ENCODE results near the gene CEP72. TPM values are rescaled to one million over a fixed set of nuclear protein-coding genes. Genes with fewer than 3 reads are reported as not detected.
"Not testable (repeated sequence)": the region's sequence is repeated elsewhere in the genome, so short reads cannot be mapped to it uniquely, and the experiment has no call there.

Gene CEP72
- total RNA-seq, 6 experiments from 2014 or later: 2.9 to 5.0 (median 4.0) TPM

DNA sequence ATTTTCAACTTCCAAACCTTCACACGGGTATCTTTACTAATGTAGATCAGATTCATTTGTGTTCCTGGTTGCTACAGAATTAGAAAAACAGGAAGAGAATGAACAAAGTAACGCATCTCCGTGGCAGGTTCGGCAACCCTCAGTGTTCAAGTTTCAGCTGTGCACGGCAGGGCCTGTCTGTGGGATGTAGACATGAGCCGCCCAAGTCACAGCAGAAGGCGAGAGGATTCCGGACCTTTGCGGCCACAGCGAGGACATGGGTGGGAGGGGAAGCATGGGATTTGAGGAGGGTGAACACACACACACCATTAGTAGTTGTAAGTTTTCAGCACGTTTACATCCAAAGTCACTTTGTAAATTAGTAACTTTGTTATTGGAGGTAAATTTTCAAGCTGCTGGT, 31.7 kb upstream of the CEP72 start:
- DNase-seq: no peak
- TF ChIP-seq, protein P1, sequence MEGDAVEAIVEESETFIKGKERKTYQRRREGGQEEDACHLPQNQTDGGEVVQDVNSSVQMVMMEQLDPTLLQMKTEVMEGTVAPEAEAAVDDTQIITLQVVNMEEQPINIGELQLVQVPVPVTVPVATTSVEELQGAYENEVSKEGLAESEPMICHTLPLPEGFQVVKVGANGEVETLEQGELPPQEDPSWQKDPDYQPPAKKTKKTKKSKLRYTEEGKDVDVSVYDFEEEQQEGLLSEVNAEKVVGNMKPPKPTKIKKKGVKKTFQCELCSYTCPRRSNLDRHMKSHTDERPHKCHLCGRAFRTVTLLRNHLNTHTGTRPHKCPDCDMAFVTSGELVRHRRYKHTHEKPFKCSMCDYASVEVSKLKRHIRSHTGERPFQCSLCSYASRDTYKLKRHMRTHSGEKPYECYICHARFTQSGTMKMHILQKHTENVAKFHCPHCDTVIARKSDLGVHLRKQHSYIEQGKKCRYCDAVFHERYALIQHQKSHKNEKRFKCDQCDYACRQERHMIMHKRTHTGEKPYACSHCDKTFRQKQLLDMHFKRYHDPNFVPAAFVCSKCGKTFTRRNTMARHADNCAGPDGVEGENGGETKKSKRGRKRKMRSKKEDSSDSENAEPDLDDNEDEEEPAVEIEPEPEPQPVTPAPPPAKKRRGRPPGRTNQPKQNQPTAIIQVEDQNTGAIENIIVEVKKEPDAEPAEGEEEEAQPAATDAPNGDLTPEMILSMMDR (IDR thresholded peaks at IDR 0.05): no peak
- Mint-ChIP-seq H3K36me3 (ENCODE audit: low read depth) (no peaks in the 10 kb centered on the region; the same call in 1 of the 2 replicates), H3K4me1 (ENCODE audit: low read depth) (no peaks in the 10 kb centered on the region), H3K27me3 (ENCODE audit: insufficient read depth) (peaks cover 48% of the 10 kb centered on the region), H3K4me3 (no peak overlapping the region), H3K9me3 (peaks cover 27% of the 10 kb centered on the region), H3K27ac (no peak overlapping the region)

DNA sequence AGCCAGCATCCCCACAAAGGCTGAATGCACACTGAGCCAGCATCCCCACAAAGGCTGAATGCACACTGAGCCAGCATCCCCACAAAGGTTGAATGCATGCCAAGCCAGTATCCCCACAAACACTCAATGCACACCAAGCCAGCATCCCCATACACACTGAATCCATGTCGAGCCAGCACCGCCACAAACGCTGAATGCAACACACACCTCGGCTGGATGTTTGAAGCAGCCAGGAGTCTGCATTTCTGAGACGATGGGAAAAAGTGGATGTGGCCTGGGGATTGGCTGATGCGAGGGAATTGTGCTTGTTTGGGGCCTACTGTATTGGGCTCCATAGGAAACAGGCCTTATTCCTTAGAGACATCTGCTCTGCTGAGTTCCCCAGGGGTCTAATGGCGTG, 30.9 kb upstream of the CEP72 start:
- H3K4me1 Mint-ChIP-seq (ENCODE audit: low read depth): no peaks in the 10 kb centered on the region
- H3K27me3 Mint-ChIP-seq (ENCODE audit: insufficient read depth): peaks cover 42% of the 10 kb centered on the region
- H3K9me3 Mint-ChIP-seq: peaks cover 22% of the 10 kb centered on the region
- TF ChIP-seq, protein P1 (IDR thresholded peaks at IDR 0.05): no peak
- H3K4me3 Mint-ChIP-seq: no peak overlapping the region
- DNase-seq: no peak
- H3K36me3 Mint-ChIP-seq (ENCODE audit: low read depth): no peaks in the 10 kb centered on the region; the same call in 1 of the 2 replicates
- H3K27ac Mint-ChIP-seq: no peak overlapping the region

DNA sequence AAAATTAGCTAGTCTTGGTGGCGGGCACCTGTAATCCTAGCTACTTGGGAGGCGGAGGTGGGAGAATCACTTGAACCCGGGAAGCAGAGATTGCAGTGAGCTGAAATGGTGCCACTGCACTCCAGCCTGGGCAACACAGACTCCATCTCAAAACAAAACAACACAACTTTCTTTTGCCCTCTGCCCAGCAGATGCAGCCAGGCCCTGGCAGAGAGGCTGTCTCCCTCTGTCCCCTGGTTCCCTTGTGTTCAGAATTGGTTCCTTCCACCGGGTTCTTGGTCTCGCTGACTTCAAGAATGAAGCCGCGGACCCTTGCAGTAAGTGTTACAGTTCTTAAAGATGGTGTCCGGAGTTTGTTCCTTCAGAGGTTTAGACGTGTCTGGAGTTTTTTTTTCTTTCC, 30.2 kb upstream of the CEP72 start:
- TF ChIP-seq, protein P1 (IDR thresholded peaks at IDR 0.05): no peak
- H3K4me1 Mint-ChIP-seq (ENCODE audit: low read depth): no peaks in the 10 kb centered on the region
- H3K9me3 Mint-ChIP-seq: peaks cover 17% of the 10 kb centered on the region
- H3K27ac Mint-ChIP-seq: no peak overlapping the region
- no peaks in the 10 kb centered on the region; the same call in 1 of the 2 replicates for H3K36me3 Mint-ChIP-seq (ENCODE audit: low read depth)
- DNase-seq: no peak
- H3K4me3 Mint-ChIP-seq: no peak overlapping the region
- peaks cover 38% of the 10 kb centered on the region for H3K27me3 Mint-ChIP-seq (ENCODE audit: insufficient read depth)

DNA sequence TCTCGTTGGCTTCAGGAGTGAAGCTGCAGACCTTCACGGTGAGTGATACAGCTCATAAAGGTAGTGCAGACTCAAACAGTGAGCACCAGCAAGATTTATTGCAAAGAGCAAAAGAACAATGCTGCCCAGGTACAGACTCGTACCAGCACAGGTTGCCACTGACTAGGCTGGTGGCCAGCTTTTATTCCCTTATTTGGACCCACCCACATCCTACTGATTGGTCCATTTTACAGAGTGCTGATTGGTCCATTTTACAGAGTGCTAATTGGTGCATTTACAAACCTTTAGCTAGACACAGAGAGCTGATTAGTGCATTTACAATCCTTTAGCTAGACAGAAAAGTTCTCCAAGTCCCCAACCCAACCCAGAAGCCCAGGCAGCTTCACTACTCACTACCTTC, 29.7 kb upstream of the CEP72 start:
- Mint-ChIP-seq H3K27me3 (ENCODE audit: insufficient read depth) (peaks cover 35% of the 10 kb centered on the region), H3K9me3 (peaks cover 12% of the 10 kb centered on the region)
- not testable (repeated sequence) for H3K27ac Mint-ChIP-seq; H3K4me3 Mint-ChIP-seq; DNase-seq; H3K36me3 Mint-ChIP-seq (ENCODE audit: low read depth); H3K4me1 Mint-ChIP-seq (ENCODE audit: low read depth)

DNA sequence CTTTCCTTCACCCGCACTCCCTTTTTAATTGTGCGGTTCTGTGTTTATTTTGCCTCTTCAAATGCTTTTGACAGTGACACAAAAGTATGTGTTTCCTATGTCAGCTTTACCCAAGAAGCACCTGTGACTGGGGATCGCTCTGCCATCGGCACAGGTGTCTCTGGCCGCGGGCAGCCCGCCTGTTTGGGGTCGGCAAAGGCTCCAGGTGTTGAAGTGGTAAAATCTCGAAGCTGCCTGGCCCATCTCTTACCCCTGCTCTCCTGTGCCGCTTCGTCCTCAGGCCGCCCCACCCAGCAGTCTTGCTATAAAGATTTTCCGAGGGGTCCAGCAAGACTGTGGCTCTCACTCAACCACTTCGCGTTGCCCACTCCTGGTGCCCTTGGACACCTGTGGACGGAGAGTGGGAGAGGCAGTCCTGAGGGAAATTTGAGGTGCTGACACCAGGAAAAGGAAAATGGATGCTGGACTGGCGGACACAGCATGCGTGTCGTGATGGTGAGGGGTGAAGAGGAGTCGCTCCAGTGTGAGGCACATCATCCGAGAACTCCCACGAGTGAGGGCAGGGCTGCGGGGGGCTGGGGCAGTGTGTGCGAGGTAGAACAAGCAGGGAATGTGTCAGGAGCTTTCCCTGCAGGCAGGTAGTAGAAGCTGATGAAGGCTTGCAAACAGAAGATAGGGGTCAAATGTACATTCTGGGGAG, 29.1 kb upstream of the CEP72 start:
- peaks cover 5% of the 10 kb centered on the region for H3K9me3 Mint-ChIP-seq
- H3K4me1 Mint-ChIP-seq (ENCODE audit: low read depth): no peaks in the 10 kb centered on the region
- H3K27ac Mint-ChIP-seq: no peak overlapping the region
- no peak overlapping the region for H3K4me3 Mint-ChIP-seq
- TF ChIP-seq, protein P1 (IDR thresholded peaks at IDR 0.05): no peak
- H3K36me3 Mint-ChIP-seq (ENCODE audit: low read depth): no peaks in the 10 kb centered on the region; the same call in 1 of the 2 replicates
- DNase-seq: no peak
- H3K27me3 Mint-ChIP-seq (ENCODE audit: insufficient read depth): peaks cover 35% of the 10 kb centered on the region

DNA sequence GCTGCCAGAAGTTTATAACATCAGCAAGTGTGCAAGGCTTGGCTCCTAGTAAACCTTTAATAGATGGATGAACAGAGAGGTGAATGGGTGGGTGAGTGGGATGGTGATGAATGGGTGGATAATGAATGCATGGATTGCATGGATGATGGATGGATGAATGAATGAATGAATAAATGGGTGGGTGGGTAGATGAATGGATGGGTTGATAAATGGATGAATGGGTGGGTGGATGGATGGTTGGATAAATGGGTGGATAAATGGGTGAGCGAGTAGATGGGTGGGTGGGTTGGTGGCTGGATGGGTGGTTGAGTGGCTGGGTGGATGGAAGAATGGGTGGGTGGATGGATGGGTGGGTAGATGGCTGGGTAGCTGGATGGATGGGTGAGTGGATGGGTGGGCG, 28.5 kb upstream of the CEP72 start:
- TF ChIP-seq, protein P1 (IDR thresholded peaks at IDR 0.05): no peak
- Mint-ChIP-seq H3K27me3 (ENCODE audit: insufficient read depth) (peaks cover 36% of the 10 kb centered on the region), H3K9me3 (peaks cover 5% of the 10 kb centered on the region; the same call in 1 of the 2 replicates), H3K4me3 (no peak overlapping the region), H3K36me3 (ENCODE audit: low read depth) (no peaks in the 10 kb centered on the region; the same call in 1 of the 2 replicates), H3K27ac (no peak overlapping the region), H3K4me1 (ENCODE audit: low read depth) (no peaks in the 10 kb centered on the region)
- DNase-seq: no peak

All from HFFc6 (cell line).